GM13977 (cell line): Measurements from ENCODE around the gene GDF9.

Experiments
- DNase-seq: peaks from one replicate; pipeline ENCODE4 v3.0.0; 2012; ENCODE audit warnings: low spot score
- CTCF ChIP-seq: IDR thresholded peaks from 2 replicates; pipeline ENCODE4 v1.5.1; 2012; ENCODE audit warnings: mild to moderate bottlenecking, control low read depth; ENCODE audit not compliant: insufficient read depth; ENCODE audit errors: extremely low read depth, missing control alignments
- in situ Hi-C: fragments of 300-500 bp; cut with MboI; formaldehyde crosslinking; loops from one replicate; pipeline ENCODE4 v1.12.0; 2022; ENCODE audit warnings: low sequenced_read_pairs, low pct_unique_long_range_greater_than_20kb, mixed read lengths, inconsistent platforms; ENCODE audit not compliant: unreplicated experiment

The GDF9 gene

GRCh38 chr5:132823481-132824050, 42.7 kb downstream of the GDF9 start:
- peak; percentile 44 for DNase-seq
- in situ Hi-C loops, result loop anchor here (10.0 kb wide), 1 partner anchor 439 kb away; no protein-coding TSS in a partner anchor
- no peak for TF ChIP-seq CTCF

GRCh38 chr5:132822650-132823480, 43.4 kb downstream of the GDF9 start:
- TF ChIP-seq CTCF, result no peak
- peak; percentile 52 for DNase-seq
- in situ Hi-C loops, result loop anchor here (10.0 kb wide), 1 partner anchor 438 kb away; no protein-coding TSS in a partner anchor

GRCh38 chr5:132821791-132822190, 44.5 kb downstream of the GDF9 start:
- no peak for DNase-seq
- in situ Hi-C loops, result loop anchor here (10.0 kb wide), 1 partner anchor 437 kb away; no protein-coding TSS in a partner anchor
- no peak for TF ChIP-seq CTCF

- in situ Hi-C loops, result loop anchor here (10.0 kb wide), 1 partner anchor 437 kb away; no protein-coding TSS in a partner anchor
Observed at GRCh38 chr5:132821350-132821749, 44.9 kb downstream of the GDF9 start.

GRCh38 chr5:132820162-132820754, 46.0 kb downstream of the GDF9 start:
- peak; percentile 84 for TF ChIP-seq CTCF
- peak; percentile 93 for DNase-seq
- in situ Hi-C loops, result loop anchor here (10.0 kb wide), 1 partner anchor 435 kb away; no protein-coding TSS in a partner anchor

More at GRCh38 chr5:132821350-132821749, 44.9 kb downstream of the GDF9 start:
- no peak for DNase-seq
- TF ChIP-seq CTCF, result no peak

- no peak for TF ChIP-seq CTCF
- peak; percentile 37 for DNase-seq
- in situ Hi-C loops, result no loop called here
Observed at GRCh38 chr5:132819468-132819867, 46.8 kb downstream of the GDF9 start.
